Left ventricle myocardium inferior (tissue), 1 donor: ENCODE results near the gene SPRR3. TPM values are rescaled to one million over a fixed set of nuclear protein-coding genes. Genes with fewer than 3 reads are reported as not detected.

Experiments
- DNase-seq: peaks from one replicate; pipeline ENCODE4 v3.0.0-alpha.2; 2020
- H3K27ac ChIP-seq: fragments of 200-600 bp; replicated peaks from 2 replicates; pipeline ENCODE4 v1.8.0; 2021
- H3K27me3 ChIP-seq: fragments of 200-600 bp; 2 replicates; pipeline ENCODE4 v1.8.0; 2021; ENCODE audit warnings: low read depth
- H3K36me3 ChIP-seq: fragments of 200-600 bp; 2 replicates; pipeline ENCODE4 v1.8.0; 2021
- H3K4me1 ChIP-seq: fragments of 200-600 bp; 2 replicates; pipeline ENCODE4 v1.8.0; 2021
- H3K4me3 ChIP-seq: fragments of 200-600 bp; 2 replicates; pipeline ENCODE4 v1.8.0; 2021; ENCODE audit warnings: mild to moderate bottlenecking, moderate library complexity
- H3K9me3 ChIP-seq: fragments of 200-600 bp; replicated peaks from 2 replicates; pipeline ENCODE4 v1.8.0; 2021
- intact Hi-C: fragments of 100-400 bp; cut with micrococcal nuclease; formaldehyde crosslinking; loops from one replicate; pipeline ENCODE4 v1.11.0; 2022
- total RNA-seq: library from RNA; stranded (reverse); fragmentation: NEBNext Ultra II Directional; extraction: Animal tissue kit (Norgen Biotek cat#: 25700); gene quantifications from one replicate; pipeline ENCODE4 v1.2.1, GENCODE V29; 2021
- TF ChIP-seq, protein P1 (sequence below): fragments of 200-600 bp; IDR thresholded peaks from 2 replicates; pipeline ENCODE4 v1.8.0; 2021; ENCODE audit warnings: antibody characterized with exemption, mild to moderate bottlenecking, borderline replicate concordance
- donor health status: DM: no; HTN: yes; CAD: no; lungs with severe emphysema.

The SPRR3 gene
- total RNA-seq, 1 donor from 2014 or later, result not detected

DNA sequence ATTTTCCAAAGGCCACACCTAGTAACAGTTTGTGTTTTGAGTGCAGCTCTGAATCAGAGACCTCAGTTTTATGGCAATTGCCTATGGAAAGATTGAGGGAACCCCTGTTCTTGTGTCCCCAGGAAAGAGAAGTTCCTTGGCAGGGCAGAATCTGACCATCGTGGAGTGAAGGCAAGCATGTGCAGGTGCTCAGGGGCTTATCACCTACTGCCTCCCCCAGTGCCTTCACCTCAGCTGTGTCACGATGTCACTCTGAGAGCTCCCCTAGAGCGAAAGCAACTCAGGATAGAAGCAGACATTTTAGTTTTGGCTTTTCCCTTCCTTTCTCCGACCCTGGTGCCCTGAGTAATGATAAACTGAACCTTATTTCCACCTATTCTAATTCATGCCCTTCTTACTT is 19.5 kb upstream of the SPRR3 start:
- TF ChIP-seq, protein P1, sequence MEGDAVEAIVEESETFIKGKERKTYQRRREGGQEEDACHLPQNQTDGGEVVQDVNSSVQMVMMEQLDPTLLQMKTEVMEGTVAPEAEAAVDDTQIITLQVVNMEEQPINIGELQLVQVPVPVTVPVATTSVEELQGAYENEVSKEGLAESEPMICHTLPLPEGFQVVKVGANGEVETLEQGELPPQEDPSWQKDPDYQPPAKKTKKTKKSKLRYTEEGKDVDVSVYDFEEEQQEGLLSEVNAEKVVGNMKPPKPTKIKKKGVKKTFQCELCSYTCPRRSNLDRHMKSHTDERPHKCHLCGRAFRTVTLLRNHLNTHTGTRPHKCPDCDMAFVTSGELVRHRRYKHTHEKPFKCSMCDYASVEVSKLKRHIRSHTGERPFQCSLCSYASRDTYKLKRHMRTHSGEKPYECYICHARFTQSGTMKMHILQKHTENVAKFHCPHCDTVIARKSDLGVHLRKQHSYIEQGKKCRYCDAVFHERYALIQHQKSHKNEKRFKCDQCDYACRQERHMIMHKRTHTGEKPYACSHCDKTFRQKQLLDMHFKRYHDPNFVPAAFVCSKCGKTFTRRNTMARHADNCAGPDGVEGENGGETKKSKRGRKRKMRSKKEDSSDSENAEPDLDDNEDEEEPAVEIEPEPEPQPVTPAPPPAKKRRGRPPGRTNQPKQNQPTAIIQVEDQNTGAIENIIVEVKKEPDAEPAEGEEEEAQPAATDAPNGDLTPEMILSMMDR, result no peak
- H3K36me3 ChIP-seq, result no peaks in the 10 kb centered on the region
- intact Hi-C loops, result loop anchor here (2.0 kb wide), 1 partner anchor 29 kb away; no protein-coding TSS in a partner anchor
- DNase-seq, result no peak
- peaks cover 27% of the 10 kb centered on the region for H3K27me3 ChIP-seq
- no peaks in the 10 kb centered on the region for H3K4me1 ChIP-seq
- H3K4me3 ChIP-seq, result no peak overlapping the region
- H3K27ac ChIP-seq, result no peak overlapping the region
- no peaks in the 10 kb centered on the region for H3K9me3 ChIP-seq

GRCh38 chr1:152983234-152983633 is 18.3 kb upstream of the SPRR3 start:
- no peaks in the 10 kb centered on the region for H3K36me3 ChIP-seq
- intact Hi-C loops, result loop anchor here (2.0 kb wide), 1 partner anchor 30 kb away; no protein-coding TSS in a partner anchor
- no peaks in the 10 kb centered on the region for H3K4me1 ChIP-seq
- TF ChIP-seq, protein P1, result no peak
- no peak overlapping the region for H3K27ac ChIP-seq
- DNase-seq, result no peak
- H3K4me3 ChIP-seq, result no peak overlapping the region
- no peaks in the 10 kb centered on the region for H3K9me3 ChIP-seq
- H3K27me3 ChIP-seq, result peaks cover 27% of the 10 kb centered on the region

DNA sequence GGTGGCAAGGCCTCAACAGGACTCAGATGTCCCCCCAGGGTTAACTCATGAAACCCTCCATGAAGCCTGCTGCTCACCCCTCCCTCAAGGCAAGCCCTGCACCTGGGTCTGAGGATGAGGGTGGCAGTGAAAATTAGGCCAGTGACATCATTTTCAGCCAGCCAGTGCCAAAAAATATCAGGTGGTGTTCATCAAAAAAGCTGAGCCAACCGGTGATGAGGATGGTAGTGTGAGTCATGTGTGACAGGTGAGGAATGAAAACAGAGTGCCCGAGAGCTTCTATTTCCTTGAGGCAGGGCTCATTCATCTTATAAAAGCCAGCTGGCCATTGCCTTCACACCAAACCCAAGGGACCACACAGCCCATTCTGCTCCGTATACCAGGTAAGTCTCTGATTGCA is 17.8 kb upstream of the SPRR3 start, which contains the start of gene SPRR1A:
TSS of gene SPRR1A (plus strand) at position 339 of the 400 bp plus-strand sequence. CDS start 1,150 bp downstream, outside the sequence.
- H3K4me1 ChIP-seq, result no peaks in the 10 kb centered on the region
- TF ChIP-seq, protein P1, result no peak
- no peak for DNase-seq
- no peaks in the 10 kb centered on the region for H3K36me3 ChIP-seq
- no peak within 1 kb of the TSS for H3K27ac ChIP-seq
- intact Hi-C loops, result loop anchor here (2.0 kb wide), 1 partner anchor 31 kb away; no protein-coding TSS in a partner anchor
- no peaks in the 10 kb centered on the region for H3K9me3 ChIP-seq
- no peak within 1 kb of the TSS for H3K4me3 ChIP-seq
- peaks cover 27% of the 10 kb centered on the region for H3K27me3 ChIP-seq

- TF ChIP-seq, protein P1, result no peak
- no peaks in the 10 kb centered on the region for H3K9me3 ChIP-seq
- peaks cover 20% of the 10 kb centered on the region for H3K27me3 ChIP-seq
- DNase-seq, result no peak
- H3K27ac ChIP-seq, result no peak overlapping the region
- no peak overlapping the region for H3K4me3 ChIP-seq
- H3K4me1 ChIP-seq, result no peaks in the 10 kb centered on the region
- intact Hi-C loops, result no loop called here
- H3K36me3 ChIP-seq, result no peaks in the 10 kb centered on the region
Measured at GRCh38 chr1:152986578-152986977, 15.0 kb upstream of the SPRR3 start.

GRCh38 chr1:152993186-152993585 is 8.4 kb upstream of the SPRR3 start:
- TF ChIP-seq, protein P1, result no peak
- intact Hi-C loops, result no loop called here
- no peaks in the 10 kb centered on the region for H3K4me1 ChIP-seq
- no peaks in the 10 kb centered on the region for H3K27me3 ChIP-seq
- H3K4me3 ChIP-seq, result no peak overlapping the region
- DNase-seq, result no peak
- H3K27ac ChIP-seq, result no peak overlapping the region
- H3K9me3 ChIP-seq, result peaks cover 26% of the 10 kb centered on the region
- no peaks in the 10 kb centered on the region for H3K36me3 ChIP-seq
